HG03432 (cell line): ENCODE results near the gene GPRIN2.
"Not testable (repeated sequence)": the region's sequence is repeated elsewhere in the genome, so short reads cannot be mapped to it uniquely, and the experiment has no call there.

ENCODE experiments used
- ATAC-seq: cut with Tn5 transposase; IDR thresholded peaks from one replicate; pipeline ENCODE4 v1.9.1; 2021; ENCODE audit warnings: mild to moderate bottlenecking, moderate library complexity; ENCODE audit not compliant: unreplicated experiment

Gene GPRIN2

DNA sequence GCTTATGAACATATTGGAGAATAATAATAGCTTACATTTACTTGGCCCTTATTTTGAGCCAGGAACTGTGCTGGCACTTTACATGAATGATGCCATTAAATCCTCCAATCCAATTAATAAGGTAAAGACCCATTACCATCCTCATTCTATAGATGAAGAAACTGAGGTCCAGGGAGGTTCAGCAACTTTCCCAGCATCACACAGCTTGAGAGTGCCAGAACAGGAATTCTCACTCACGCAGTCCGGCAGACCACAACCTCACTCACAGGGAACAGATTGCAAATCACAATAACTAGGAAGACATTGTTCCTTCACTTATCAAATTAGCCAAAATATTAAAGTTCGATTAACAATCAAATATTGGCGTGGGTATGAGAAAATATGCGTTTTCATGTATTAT, 18.3 kb downstream of the GPRIN2 start:
- no peak for ATAC-seq

DNA sequence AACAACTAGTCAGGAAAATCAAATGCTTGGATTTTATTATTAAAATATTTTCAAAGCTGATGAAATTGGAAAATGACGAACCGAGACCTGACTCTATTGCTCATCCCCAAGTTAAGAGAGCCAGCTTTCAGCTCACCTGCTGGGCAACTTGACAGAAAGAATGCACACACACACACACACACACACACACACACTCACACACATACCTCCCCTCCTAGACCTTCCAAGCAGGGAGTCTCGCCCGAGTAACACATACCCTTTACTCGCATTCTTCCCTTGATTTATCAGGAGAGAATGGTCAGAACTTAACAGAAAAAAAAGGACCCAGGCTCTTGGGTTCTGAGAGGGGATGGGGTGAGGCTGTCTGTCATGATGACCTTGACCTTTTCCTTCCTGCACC, 19.1 kb downstream of the GPRIN2 start:
- no peak for ATAC-seq

DNA sequence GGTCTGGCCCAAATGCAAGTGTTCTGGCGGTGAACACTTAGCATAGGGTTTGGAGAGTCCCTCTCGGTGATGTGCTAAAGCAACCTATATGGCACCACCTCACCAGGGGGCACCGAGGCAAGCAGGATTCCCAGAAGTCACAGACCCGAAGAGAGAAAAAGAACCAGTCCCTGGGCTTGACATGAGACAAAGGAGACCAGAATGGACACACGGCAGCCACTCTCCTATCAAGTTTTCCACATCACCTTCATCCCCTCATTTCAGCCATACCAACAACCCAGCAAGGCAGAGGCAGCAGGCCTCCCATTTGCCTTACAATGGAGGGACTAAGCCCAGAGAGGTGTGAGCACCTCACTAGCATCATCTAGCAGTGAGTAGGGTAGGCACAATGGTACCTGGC, 19.7 kb downstream of the GPRIN2 start:
- ATAC-seq: no peak

DNA sequence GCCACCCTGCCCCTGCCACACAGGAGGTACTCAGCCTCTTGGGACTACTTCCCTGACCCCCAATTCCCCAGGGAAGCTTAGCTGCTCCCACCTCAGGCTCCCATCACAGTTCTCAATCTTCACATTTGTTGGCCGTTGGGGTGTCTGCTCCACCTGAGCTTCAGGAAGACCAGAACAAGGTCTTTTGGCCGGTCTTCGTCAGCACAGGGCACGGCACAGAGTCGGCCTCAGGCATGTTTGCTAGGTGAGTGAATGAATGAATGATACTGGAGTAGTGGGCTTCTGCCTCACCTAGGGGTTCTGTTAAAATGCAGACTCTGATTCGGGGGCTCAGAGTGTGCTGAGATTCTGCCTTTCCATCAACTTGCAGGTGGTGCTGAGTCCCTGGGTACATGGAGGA, 20.3 kb downstream of the GPRIN2 start:
- no peak for ATAC-seq

DNA sequence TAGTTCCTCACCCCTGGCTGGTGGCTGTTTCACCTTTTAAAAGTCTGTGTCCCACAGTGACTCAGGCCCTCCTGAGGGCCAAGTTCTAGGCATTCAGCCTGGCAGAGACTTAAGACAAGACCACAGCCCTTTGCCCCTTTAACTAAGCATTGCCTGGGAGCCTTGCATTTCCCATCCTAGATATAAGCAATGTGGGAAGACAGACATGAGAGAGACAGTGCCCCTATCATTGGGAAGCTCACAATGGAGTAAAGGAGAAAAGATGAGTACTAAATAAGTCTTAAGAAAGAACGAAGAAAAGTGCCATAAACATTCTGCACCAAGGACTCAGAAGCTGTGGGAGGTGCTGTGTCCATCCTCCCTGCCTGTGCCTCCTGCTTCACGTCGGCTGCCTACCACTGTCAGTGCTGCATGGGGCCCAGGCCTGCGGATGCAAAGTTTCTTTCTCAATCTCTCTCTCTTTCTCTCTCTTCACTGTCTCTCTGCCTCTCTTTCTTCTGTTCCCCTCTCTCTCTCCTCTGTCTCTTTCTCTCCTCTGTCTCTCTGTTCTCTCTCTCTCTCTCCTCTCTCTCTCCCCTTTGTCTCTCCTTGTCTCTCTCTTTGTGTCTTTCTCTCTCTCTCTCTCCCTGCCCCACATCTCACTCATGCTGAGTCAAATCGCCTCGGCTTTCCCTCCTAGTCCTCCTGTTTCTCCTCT, 21.5 kb downstream of the GPRIN2 start:
- ATAC-seq: no peak

DNA sequence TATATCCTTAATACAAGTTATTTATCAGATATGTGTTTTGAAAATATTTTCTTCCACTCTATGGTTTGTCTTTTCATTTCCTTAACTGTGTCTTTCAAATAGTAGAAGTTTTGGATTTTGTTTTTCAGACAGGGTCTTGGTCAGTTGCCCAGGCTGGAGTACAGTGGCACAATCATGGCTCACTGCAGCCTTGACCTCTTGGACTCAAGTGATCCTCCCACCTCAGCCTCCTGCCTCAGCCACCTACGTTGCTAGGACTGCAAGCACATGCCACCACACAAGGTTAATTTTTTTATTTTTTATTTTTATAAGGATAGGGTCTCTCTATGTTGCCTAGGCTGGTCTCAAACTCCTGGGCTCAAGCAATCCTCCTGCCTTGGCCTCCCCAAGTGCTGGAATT, 24.2 kb downstream of the GPRIN2 start:
- not testable (repeated sequence) for ATAC-seq

DNA sequence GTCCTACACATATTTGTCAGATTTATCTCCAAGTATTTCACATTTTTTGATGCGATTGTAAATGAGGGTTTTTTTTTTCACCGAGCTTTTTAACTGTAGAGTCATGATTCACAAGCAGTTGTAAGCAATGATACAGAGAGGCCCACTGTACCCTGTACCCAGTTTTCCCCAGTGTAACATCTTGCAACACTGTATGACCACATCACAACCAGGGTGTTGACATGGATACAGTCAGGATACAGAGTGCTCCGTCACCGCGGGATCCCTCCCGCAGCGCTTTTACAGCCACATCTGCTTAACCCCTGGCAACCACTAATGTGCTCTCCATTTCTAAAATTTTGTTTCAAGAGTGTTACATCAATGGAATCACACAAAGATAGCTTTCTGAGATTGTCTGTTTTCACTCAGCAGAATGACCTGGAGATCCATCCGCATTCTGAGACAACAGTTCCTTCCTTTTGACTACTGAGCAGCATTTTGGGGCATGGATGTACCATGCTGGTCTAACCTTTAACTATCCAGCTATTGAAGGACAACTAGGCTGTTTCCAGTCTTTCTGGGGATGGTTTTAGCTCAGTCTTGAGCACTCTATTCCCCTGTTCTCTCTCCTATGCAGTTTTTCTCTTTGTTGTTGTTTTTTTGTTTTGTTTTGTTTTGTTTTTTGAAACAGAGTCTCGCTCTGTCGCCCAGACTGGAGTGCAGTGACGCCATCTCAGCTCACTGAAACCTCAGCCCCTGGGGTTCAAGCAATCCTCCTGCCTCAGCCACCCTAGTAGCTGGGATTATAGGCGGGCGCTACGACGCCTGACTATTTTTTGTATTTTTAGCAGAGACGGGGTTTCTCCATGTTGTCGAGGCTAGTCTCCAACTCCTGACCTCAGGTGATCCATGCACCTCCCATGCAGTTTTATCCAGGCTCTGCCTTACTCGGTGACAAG, 25.9 kb downstream of the GPRIN2 start:
- ATAC-seq: no peak

DNA sequence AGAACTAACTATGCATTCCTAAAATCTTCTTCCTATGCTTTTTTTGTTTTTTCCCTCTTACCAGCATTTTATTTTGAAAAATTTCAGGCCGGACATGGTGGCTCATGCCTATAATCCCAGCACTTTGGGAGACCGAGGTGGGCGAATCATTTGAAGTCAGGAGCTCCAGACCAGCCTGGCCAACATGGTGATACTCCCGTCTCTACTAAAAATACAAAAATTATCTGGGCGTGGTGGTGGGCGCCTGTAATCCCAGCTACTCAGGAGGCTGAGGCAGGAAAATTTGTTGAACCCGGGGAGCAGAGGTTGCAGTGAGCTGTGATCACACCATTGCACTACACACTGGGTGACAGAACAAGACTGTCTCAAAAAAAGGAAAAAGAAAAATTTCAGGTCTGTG, 26.7 kb downstream of the GPRIN2 start:
- ATAC-seq: not testable (repeated sequence)

DNA sequence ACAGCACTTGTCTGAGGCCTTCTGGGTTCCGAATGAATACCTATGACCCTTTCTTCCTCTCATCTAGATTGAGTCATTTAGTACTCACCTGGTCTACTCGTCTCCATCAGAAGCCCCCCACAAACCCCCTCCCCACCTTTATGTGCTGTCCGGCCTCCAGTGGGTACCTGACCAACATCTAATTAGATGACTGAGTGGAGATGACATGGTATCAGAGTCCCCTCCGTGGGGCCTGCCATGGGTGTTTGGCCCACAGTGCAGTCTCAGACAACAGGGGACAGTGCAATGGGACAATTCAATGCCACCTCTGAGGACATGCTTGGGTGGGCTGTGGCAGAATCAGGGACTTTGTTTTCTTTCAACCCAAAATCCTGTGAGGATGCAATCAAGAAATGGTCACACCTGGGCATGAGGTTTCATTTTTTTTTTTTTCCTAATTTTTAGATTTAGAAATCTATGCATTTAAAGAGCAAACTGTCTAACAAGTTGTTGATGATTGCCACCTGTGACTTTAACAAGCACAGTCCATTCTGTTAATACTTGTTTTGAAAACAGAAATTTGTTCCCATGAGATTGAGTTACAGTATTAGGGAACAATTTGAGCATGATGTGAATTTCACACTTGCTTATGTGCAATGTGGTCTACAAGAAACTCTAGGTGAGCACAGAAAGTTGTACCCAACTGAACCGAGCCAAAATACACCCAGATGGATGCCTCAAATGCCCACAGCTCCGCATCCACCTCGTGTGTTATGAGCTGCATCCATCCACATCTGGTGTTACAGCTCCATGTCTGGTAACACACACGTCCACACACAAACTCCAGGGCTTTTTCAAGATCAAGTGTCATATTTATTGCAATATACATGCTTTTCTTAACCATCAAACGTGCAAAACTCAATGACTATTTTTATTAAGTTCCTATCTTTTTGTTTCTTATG, 27.5 kb downstream of the GPRIN2 start:
- ATAC-seq: no peak

DNA sequence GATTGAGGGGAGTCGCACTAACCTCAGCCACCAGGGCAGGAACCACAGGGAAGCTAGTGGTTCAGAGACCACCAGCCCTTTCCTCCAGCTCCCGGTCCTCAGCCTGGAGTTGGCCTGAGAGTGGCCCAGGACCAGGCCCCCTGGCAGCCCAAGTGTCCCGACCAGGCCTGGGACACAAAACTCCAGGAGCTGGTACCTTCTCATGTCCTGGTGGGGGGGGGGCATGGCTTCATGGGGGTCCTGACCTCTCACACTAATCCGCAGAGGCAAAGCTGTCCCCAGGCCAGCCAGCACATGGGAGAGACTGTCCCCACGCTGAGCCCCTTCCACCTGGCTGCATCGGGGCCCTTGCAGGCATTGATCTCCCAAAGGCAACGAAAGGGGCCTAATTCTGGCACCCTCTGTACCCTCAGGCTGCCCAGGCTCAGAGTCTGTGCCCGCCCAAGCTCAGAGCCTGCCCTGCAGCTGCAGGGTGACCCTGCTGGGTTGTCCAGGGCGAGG, 28.2 kb downstream of the GPRIN2 start:
- ATAC-seq: no peak

DNA sequence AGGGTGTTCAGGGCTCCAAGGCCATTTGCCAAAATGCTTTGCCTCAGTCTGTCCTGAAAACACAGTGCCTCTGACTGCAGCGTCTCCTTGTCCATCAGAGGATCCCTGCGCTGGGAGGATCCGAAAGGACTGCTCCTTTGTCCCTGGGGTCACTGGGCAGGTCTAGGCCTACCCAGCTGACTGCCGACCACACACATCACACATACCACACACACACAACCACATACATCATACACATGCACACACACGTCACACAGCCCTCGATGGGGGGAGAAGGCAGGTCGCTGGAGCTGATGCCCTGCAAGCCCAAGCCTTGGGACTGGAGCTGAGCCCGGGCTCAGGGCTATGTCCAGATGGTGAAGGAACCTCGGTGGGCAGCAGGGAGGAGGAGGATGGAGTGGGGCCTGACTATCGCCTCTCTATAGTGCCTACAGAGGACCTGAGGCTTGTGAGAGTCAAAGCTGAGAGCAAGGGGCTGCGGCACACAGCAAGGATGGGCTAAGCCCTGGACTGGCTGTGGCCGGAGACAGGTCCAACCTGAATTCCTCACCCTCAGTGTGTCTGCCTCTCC, 29.1 kb downstream of the GPRIN2 start:
- ATAC-seq: no peak

DNA sequence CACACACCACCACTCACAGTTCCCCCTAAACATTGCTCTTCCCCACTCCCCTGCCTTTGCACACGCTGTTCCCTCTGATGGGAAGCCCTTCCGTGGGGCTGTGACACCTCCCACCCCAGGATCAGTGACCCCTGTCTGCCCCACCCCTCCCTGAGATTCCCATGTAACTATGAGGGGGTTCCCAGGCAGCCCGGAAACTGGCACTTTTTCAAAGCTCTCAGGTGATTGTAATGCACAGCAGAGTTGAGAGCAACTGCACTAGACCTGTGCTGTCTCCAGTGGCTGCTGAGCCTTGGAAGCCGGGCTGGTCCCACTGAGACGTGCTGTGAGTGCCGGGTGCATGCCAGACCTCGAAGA, 29.8 kb downstream of the GPRIN2 start:
- ATAC-seq: no peak

DNA sequence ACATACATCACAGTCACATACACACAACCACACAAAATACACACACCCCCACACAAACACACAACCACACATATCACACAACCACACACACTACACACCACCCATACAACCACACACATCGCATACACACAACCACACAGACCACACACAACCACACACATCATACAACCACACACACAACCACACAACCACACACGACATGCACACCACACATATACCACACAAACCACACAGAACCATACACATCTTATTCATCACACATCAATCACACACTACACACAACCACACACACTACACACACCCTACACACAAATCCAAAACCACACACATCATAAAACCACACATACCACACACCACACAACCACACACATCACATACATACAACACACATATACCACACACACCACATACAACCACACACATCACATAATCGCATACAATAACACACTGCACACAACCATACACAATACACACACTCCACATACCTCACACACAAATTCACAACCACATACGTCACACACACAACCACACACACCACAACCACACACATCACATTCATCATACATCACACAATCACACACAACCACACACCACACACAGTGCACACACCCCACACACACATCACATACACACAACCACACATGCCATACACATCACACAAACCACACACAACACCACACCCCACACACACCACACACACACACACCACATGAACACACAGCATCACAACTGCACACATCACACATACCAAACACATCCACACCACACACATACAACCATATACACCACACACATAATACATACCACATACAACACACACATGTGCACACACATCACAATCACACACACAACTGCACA, 30.4 kb downstream of the GPRIN2 start:
- no peak for ATAC-seq

DNA sequence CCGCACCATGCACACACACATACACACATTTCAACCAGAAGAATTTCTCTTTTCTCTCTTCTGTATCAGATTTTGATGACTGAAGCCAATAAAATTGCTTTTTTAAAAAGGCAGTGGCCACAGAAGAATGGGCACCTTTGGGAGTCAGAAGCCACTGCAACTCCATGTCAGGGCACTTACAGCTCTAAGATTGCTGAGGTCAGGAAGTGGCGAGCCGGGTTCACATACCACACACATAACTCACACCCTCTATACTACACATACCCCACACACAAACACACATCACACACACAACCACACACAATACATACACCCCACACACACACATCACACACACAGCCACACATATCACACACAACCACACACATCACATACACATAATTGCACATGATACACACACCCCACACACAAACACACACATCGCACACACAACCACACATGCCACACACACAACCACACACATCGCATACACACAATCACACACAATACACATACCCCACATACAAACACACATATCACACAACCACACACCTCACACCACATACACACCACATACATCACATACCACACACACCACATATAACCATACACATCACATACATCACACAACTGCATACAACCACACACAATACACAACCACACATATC, 31.2 kb downstream of the GPRIN2 start:
- ATAC-seq: no peak

DNA sequence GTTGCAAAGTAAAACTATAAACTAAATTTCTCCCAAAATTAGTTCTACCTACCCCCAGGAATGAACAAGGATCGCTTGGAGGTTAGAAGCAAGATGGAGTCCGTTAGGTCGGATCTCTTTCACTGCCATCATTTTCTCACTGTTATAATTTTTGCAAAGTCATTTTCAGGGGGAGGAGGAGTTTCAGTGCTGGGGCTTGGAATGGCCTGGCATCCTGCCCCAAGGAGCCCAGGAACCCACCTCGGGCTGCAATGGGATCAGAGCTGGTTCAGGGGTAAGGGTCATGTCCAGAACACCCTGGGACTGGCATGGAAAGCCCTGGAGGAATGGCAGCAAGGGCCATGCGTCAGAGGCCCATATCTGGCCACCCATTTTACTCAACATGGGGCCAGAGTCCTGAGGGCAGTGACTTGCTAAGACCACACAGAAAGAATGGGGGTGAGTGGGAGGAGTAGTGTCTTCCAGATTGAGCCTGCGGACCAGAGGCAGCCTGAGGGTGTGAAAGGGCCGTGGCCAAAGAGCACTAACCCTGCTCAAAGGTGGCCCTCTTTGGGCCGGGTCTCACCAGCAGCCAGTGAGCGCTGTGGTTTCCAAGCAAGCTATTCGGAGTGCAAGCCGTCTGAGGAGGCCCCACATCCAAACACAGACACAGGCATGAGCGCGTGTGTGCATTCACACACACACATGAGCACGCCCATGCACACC, 31.8 kb downstream of the GPRIN2 start:
- ATAC-seq: no peak

DNA sequence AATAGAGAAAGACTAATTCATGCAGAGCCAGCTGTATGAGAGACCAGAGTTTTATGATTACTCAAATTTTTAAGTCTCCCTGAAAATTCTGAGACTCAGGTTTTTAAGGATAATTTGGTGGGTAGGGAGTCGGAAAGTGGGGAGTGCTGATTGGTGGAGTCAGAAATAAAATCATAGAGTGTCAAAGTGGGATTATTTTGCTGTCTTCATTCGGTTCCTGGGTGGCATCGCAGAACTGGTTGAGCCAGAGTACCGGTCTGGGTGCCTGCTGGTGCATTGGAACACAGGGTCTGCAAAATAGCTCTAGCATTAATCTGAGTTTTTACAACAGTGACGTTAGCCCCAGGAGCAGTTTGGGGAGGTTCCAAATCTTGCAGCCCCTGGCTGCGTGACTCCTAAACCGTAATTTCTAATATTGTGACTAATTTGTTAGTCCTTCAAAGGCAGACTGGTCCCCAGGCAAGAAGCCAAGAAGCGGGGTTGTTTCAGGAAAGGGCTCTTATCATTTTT, 32.4 kb downstream of the GPRIN2 start:
- ATAC-seq: no peak

DNA sequence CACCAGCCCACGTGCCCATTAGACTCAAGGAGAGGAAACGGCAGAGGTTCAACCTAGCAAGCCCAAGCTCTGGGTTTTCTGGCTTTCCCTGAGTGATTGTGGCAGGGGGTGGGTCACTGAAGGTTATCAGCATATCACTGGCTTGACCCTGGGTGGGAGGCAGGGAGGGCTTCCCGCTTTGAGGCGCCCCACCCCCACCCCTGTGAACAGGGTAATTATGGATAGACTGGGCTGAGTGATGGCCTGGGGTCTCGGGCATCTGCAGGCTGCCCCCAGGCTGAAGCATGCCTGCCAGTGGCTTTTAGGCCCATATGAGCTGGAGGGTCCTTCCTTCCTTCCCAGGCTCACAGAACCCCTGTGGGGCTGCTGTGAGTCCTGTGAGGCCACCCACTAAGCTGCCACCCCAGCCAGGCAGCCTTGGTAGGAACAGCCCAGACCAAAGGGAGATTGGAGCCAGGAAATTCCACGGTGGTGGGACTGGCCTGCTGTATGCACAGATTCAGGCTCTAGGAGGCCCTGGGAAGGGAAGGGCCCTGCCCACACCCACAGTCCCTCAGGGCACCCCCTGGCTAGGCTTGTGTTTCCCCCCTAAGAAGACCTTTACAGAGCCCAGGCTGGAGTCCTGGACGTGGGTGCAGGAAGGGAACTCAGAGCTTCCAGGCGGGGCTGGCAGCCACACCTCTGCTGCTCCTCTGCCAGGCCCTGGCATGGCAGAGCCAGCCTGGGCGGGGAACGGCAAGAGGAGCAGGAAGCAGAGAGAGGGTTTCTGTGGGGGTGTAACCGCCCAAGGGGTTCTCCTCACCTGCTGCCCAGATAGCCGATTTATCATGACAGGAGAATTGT, 33.1 kb downstream of the GPRIN2 start:
- no peak for ATAC-seq
